GM18526 (cell line): Measurements from ENCODE around the gene PNPLA1.

ENCODE experiments used
- POLR2A ChIP-seq: IDR thresholded peaks from 3 replicates; pipeline ENCODE4 v1.6.1; 2011; ENCODE audit not compliant: insufficient read length; ENCODE audit errors: extremely low read depth

Gene PNPLA1

DNA sequence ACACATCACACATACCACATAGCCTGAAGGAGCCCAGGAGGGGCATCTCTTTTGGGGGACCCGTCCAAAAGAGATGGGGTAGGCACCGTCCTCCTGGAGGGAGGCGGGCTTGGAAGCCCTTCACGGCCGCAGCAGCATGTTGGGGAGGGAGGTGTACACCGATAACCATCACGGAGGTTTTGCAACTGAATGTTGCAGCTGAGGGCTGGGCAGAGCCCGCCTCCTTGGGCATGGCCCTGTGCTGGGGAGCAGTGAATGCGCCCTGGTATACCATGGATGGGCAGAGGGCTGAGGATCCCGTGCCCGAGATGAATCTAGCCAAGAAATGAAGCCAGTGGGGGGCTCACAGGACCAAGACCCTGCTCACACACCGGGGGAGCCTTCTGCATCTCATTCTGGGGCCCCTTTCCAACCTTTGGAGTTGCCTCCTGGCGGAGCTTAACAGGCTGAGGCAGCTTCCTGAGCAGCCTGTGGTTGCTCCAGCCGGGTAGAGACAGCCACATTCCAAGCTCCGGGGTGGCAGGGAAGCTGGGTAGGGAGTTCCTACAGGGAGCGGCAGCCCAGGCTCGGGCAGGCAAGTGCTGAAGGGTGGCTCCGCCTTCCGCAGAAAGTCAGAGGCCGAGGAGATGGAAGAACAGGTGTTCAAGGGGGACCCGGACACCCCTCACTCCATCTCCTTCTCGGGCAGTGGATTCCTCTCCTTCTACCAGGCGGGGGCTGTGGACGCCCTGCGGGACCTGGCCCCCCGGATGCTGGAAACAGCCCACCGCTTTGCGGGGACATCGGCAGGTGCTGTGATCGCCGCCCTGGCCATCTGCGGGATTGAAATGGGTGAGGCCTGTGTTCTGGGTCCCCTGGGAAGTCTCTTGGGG is at the start of gene PNPLA1:
TSS of gene PNPLA1 (plus strand) at position 227 of the 872 bp plus-strand sequence. CDS start at position 627, 400 bp downstream.
- TF ChIP-seq POLR2A, result no peak

DNA sequence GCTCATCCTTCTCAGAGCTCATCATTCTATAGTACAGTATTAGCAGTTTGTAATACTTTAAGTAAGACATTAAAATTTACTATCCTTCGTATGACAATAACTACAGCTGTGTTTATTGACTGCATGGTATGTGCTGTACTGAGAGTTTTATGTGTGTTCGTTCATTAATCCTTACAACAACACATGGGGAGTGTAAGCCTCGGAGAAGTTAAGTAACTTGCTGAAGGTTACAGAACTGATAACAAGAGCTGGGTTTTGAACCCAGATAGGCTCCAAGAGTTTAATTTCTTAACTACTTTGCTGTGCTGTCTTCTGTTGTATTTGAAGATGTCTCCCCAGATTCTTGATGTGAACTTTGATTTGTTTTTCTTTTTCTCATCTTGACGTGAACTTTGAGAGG is 49.6 kb upstream of the PNPLA1 start:
- no peak for TF ChIP-seq POLR2A

GRCh38 chr6:36221674-36222073 is 48.2 kb upstream of the PNPLA1 start:
- TF ChIP-seq POLR2A, result no peak

- TF ChIP-seq POLR2A, result no peak
Measured at GRCh38 chr6:36222924-36223323, 46.9 kb upstream of the PNPLA1 start.

- no peak for TF ChIP-seq POLR2A
Measured at GRCh38 chr6:36223706-36224105, 46.2 kb upstream of the PNPLA1 start.

DNA sequence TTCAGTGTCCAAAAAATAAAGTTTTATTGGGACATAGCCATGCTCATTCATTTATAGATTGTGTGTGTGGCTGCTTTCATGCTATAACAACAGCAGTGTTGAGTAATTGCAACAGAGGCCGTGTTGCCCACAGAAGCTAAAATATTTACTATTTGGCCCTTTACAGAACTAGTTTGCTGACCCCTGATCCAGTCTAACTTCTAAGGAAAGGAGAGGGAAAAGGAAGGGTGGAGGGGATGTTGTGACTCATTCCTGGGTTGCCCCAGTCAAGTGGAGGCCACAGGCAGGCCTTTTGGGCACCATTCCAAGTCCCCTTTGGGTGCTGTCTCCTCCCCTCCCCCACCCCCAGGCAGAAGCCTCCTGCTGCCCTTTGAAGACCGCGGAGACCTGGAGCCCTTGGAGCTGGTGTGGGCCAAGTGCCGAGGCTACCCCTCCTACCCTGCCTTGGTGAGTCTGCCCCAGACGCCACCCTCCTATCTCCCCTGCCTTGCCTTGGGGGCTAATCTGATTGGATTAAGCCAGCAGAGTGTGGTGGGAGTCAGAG is 44.9 kb upstream of the PNPLA1 start:
- no peak for TF ChIP-seq POLR2A

- no peak for TF ChIP-seq POLR2A
Measured at GRCh38 chr6:36226438-36227047, 43.3 kb upstream of the PNPLA1 start.

- no peak for TF ChIP-seq POLR2A
Measured at GRCh38 chr6:36227379-36228228, 42.3 kb upstream of the PNPLA1 start.

DNA sequence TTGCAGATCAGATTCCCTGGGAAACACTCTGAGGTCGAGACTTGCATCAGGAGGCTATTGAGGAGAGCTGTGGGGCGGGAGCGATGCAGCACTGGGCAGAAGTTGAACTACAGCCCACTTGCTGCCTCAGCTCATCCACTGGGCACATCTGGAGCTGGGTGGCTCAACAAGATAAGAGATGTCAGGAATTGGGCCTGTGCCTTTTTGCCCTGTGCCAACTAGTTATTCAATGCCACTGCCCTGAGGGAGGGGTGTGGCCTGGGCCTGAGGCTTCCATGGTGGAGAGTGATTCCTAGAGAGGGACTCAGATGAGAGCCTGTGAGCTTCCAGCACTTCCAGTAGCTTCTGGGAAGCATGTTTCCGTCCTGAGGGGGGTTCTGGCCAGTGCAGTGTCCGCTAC is 40.6 kb upstream of the PNPLA1 start:
- no peak for TF ChIP-seq POLR2A

GRCh38 chr6:36230371-36230770 is 39.5 kb upstream of the PNPLA1 start:
- no peak for TF ChIP-seq POLR2A

- TF ChIP-seq POLR2A, result no peak
Measured at GRCh38 chr6:36232172-36232571, 37.7 kb upstream of the PNPLA1 start.

GRCh38 chr6:36235309-36235708 is 34.6 kb upstream of the PNPLA1 start:
- TF ChIP-seq POLR2A, result no peak

DNA sequence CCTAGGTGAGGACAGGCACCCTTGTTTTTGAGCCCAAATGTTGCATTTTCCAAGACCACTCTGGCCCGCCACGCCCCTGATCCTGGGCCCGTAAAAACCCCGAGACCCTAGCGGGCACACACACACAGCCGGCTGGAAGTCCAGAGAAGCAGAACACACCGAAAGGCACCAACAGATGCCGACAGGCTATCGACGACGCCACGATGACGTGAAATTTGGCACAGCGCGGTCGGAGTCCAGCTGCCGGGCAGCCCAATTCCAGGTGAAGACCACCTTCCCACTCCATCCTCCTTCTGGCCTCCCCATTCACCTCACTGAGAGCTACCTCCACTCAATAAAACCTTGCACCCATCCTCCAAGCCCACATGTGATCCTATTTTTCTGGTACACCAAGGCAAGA is 34.0 kb upstream of the PNPLA1 start:
- no peak for TF ChIP-seq POLR2A

DNA sequence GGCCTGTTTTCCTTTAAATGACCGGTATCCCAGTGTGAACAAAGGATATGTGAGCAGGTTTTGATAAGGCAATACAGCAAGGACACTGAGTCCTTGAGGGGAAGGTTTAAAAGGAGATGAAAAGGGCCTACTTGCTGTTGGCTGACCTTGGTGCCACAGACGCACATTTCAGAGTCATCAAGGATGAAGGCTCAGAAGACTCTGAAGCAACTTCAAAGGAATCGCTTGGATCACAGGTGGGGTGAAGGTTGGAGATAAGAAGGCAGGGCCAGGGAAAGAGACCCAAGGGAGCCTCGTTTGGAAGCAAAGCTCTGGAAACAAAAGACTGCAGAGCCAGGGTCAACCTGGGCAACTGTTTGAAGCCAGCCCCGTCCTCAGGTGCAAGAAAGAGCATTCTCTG is 30.1 kb upstream of the PNPLA1 start:
- no peak for TF ChIP-seq POLR2A

GRCh38 chr6:36241728-36242127 is 28.1 kb upstream of the PNPLA1 start:
- TF ChIP-seq POLR2A, result no peak
